CD14-positive monocyte (primary cell): Measurements from ENCODE around the gene PTMS. TPM values are rescaled to one million over a fixed set of nuclear protein-coding genes. Genes with fewer than 3 reads are reported as not detected.

Experiments
- DNase-seq, 3 donors: peaks; one replicate each; pipeline ENCODE4 v3.0.0-alpha.2; 2011 to 2022
- H2AFZ ChIP-seq: 2 replicates; pipeline ENCODE4 v1.6.0; 2012; ENCODE audit warnings: mild to moderate bottlenecking, low read depth, low read length, inconsistent platforms; ENCODE audit not compliant: insufficient read depth, poor library complexity, severe bottlenecking
- H3K27ac ChIP-seq, 2 donors: 1 replicate in 1 of 2; 2 replicates in 1 of 2; pipeline ENCODE4 v1.5.1; 2012 to 2013; ENCODE audit warnings: low read length in 2 of 2, control low read depth in 1 of 2, inconsistent platforms in 1 of 2, low read depth in 1 of 2, mild to moderate bottlenecking in 1 of 2
- H3K27me3 ChIP-seq, 2 donors: one replicate each; pipeline versions ENCODE4 v1.6.0 to v1.6.1; 2011 to 2013; ENCODE audit warnings: low read length in 2 of 2; ENCODE audit not compliant: control insufficient read depth in 2 of 2, insufficient read depth in 2 of 2
- H3K36me3 ChIP-seq, 2 donors: replicated peaks in 1 of 2; 1 replicate in 1 of 2; 2 replicates in 1 of 2; pipeline versions ENCODE4 v1.5.1 to v1.6.1; 2012 to 2013; ENCODE audit warnings: low read length in 2 of 2, control low read depth in 1 of 2, inconsistent platforms in 1 of 2, mild to moderate bottlenecking in 1 of 2; ENCODE audit not compliant: insufficient read depth in 2 of 2, control insufficient read depth in 1 of 2
- H3K4me1 ChIP-seq, 2 donors: 1 replicate in 1 of 2; 2 replicates in 1 of 2; pipeline versions ENCODE4 v1.5.1 to v1.6.1; 2012 to 2013; ENCODE audit warnings: low read length in 2 of 2, control low read depth in 1 of 2, inconsistent platforms in 1 of 2, mild to moderate bottlenecking in 1 of 2, moderate library complexity in 1 of 2; ENCODE audit not compliant: insufficient read depth in 2 of 2, control insufficient read depth in 1 of 2
- H3K4me2 ChIP-seq: replicated peaks from 2 replicates; pipeline ENCODE3; 2012; ENCODE audit warnings: low read length, moderate library complexity, mild to moderate bottlenecking; ENCODE audit not compliant: poor library complexity, severe bottlenecking; ENCODE audit errors: extremely low read depth
- H3K4me3 ChIP-seq, 3 experiments: fragments of 200-600 bp in 1 of 3; sonication (generic) in 1 of 3; replicated peaks in 1 of 3; 1 replicate in 2 of 3; 2 replicates in 1 of 3; pipeline ENCODE4 v1.5.1; 2011 to 2013; ENCODE audit warnings: low read length in 3 of 3, mild to moderate bottlenecking in 3 of 3, control low read depth in 2 of 3, low read depth in 2 of 3, inconsistent platforms in 1 of 3, moderate library complexity in 1 of 3
- H3K79me2 ChIP-seq: 2 replicates; pipeline ENCODE4 v1.6.0; 2012; ENCODE audit warnings: mild to moderate bottlenecking, control low read depth, inconsistent platforms, low read length, moderate library complexity; ENCODE audit not compliant: insufficient read depth
- H3K9ac ChIP-seq: 2 replicates; pipeline ENCODE4 v1.6.0; 2017; ENCODE audit warnings: low read length, mild to moderate bottlenecking; ENCODE audit not compliant: insufficient read depth, poor library complexity, severe bottlenecking
- H3K9me3 ChIP-seq, 2 donors: replicated peaks in 1 of 2; 1 replicate in 1 of 2; 2 replicates in 1 of 2; pipeline versions ENCODE4 v1.5.1 to v1.6.1; 2012 to 2013; ENCODE audit warnings: low read length in 2 of 2, control low read depth in 1 of 2; ENCODE audit not compliant: control insufficient read depth in 1 of 2, insufficient read depth in 1 of 2
- H4K20me1 ChIP-seq: 2 replicates; pipeline ENCODE4 v1.6.0; 2012; ENCODE audit warnings: mild to moderate bottlenecking, low read length, control low read depth, moderate library complexity; ENCODE audit not compliant: insufficient read depth
- H3K27ac Mint-ChIP-seq, 7 donors: one replicate each; pipeline ENCODE4 v1.8.0; 2020; ENCODE audit warnings: mild to moderate bottlenecking in 7 of 7, mixed read lengths in 7 of 7, moderate library complexity in 6 of 7, inconsistent platforms in 2 of 7
- H3K27me3 Mint-ChIP-seq, 3 donors: one replicate each; pipeline ENCODE4 v1.8.0; 2021 to 2022; ENCODE audit warnings: low read depth in 3 of 3, mild to moderate bottlenecking in 3 of 3, mixed read lengths in 3 of 3, moderate library complexity in 3 of 3, inconsistent platforms in 1 of 3
- H3K36me3 Mint-ChIP-seq, 2 donors: one replicate each; pipeline ENCODE4 v1.8.0; 2020; ENCODE audit warnings: mixed read lengths in 2 of 2, inconsistent platforms in 1 of 2, mild to moderate bottlenecking in 1 of 2
- H3K4me1 Mint-ChIP-seq: one replicate; pipeline ENCODE4 v1.8.0; 2020; ENCODE audit warnings: mild to moderate bottlenecking, mixed read lengths
- H3K4me3 Mint-ChIP-seq, 2 donors: one replicate each; pipeline ENCODE4 v1.8.0; 2020; ENCODE audit warnings: mild to moderate bottlenecking in 2 of 2, mixed read lengths in 2 of 2, moderate library complexity in 1 of 2
- H3K9me3 Mint-ChIP-seq, 7 donors: one replicate each; pipeline ENCODE4 v1.8.0; 2020 to 2022; ENCODE audit warnings: mixed read lengths in 7 of 7, mild to moderate bottlenecking in 6 of 7, moderate library complexity in 6 of 7, inconsistent platforms in 2 of 7
- WGBS: methylation state at CpG from one replicate; pipeline ENCODE4 v1.1.5; 2013; ENCODE audit warnings: missing lambda C conversion rate; ENCODE audit not compliant: insufficient coverage; 5-methylcytosine and 5-hydroxymethylcytosine counted together
- intact Hi-C, 2 donors: fragments of 100-400 bp; cut with micrococcal nuclease; formaldehyde crosslinking; loops; one replicate each; pipeline versions ENCODE4 v1.15.0 to v1.15.1; 2023
- polyA plus RNA-seq, 3 donors: library from polyadenylated mRNA; depleted of rRNA in 1 of 3; unstranded in 2 of 3; stranded (reverse) in 1 of 3; fragments of 300-500 nt in 2 of 3; fragments of >200 nt in 1 of 3; fragmentation: Illumina TruSeq in 2 of 3; gene quantifications; 1 replicate in 2 of 3; 2 replicates in 1 of 3; pipeline ENCODE4 v1.2.3, GENCODE V29; 2012 to 2021
- TF ChIP-seq, protein P1 (sequence below): fragments of 200-600 bp; IDR thresholded peaks from one replicate; pipeline ENCODE4 v1.8.0; 2022; ENCODE audit warnings: antibody characterized with exemption, mild to moderate bottlenecking

Gene PTMS
- polyA plus RNA-seq, 3 donors = 2.4 to 9.7 (median 2.6) TPM

DNA sequence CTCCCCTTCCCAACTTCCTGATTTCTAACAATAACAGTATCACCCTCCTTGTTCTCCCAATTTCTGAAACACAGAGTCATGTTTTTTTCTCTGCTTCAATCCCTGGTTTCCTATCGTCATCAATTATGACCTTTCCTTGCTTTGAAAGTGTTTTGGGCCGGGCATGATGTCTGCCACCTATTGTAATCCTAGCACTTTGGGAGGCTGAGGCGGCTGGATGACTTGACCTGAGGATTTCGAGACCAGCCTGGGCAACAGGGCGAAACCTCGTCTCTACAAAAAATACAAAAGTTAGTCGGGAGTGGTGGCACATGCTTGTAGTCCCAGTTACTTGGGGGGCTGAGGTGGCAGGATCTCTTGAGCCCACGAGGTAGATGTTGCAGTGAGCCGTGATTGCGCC, 42.9 kb downstream of the PTMS start:
- no peak overlapping the region for H3K9ac ChIP-seq
- no peak overlapping the region for H3K4me3 Mint-ChIP-seq
- no peak overlapping the region for H3K27ac ChIP-seq
- H3K36me3 Mint-ChIP-seq = peaks cover 40 to 56% of the 10 kb centered on the region in 2 donors
- peaks cover 66% of the 10 kb centered on the region for H4K20me1 ChIP-seq
- DNase-seq = no peak
- H3K36me3 ChIP-seq = peaks cover 28 to 45% of the 10 kb centered on the region in 2 donors
- no peaks in the 10 kb centered on the region for H3K79me2 ChIP-seq
- intact Hi-C loops = no loop called here
- no peaks in the 10 kb centered on the region for H3K27me3 Mint-ChIP-seq
- no peak overlapping the region for H3K4me2 ChIP-seq
- peaks cover 12 to 13% of the 10 kb centered on the region in 2 donors for H3K4me1 ChIP-seq
- H3K4me1 Mint-ChIP-seq = peaks cover 16% of the 10 kb centered on the region
- TF ChIP-seq, protein P1, sequence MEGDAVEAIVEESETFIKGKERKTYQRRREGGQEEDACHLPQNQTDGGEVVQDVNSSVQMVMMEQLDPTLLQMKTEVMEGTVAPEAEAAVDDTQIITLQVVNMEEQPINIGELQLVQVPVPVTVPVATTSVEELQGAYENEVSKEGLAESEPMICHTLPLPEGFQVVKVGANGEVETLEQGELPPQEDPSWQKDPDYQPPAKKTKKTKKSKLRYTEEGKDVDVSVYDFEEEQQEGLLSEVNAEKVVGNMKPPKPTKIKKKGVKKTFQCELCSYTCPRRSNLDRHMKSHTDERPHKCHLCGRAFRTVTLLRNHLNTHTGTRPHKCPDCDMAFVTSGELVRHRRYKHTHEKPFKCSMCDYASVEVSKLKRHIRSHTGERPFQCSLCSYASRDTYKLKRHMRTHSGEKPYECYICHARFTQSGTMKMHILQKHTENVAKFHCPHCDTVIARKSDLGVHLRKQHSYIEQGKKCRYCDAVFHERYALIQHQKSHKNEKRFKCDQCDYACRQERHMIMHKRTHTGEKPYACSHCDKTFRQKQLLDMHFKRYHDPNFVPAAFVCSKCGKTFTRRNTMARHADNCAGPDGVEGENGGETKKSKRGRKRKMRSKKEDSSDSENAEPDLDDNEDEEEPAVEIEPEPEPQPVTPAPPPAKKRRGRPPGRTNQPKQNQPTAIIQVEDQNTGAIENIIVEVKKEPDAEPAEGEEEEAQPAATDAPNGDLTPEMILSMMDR = no peak
- H3K4me3 ChIP-seq = no peak overlapping the region
- H3K27me3 ChIP-seq = no peaks in the 10 kb centered on the region
- no peaks in the 10 kb centered on the region for H3K9me3 ChIP-seq
- peaks cover 0 to 2% (median 0%) of the 10 kb centered on the region in 7 donors for H3K9me3 Mint-ChIP-seq
- H2AFZ ChIP-seq = no peak overlapping the region
- WGBS = 89% methylated on average over 4 of the region's 10 CpGs
- H3K27ac Mint-ChIP-seq = no peak overlapping the region

DNA sequence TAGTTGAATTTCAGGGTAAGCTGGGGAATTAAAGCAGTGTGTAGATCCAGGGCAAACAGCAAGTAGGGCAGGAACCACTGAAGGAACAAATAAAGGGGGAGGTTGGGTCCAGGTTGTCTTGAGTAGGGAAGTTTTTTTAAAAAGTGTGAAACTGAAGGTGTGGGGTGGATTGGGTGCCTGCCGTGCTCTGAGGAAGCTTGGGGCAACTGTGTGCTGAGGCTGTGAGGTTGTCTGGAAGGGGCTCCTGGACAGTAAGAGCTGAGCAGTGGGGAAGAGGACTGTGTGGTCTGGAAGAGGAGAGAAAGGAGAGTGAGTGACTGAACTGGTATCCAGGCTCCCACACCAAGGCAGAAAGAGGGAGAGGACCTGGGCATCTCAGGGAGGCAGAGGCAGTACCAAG, 44.6 kb downstream of the PTMS start:
- Histone ChIP-seq H3K4me1 (peaks cover 12 to 14% of the 10 kb centered on the region in 2 donors), H2AFZ (no peak overlapping the region), H3K9me3 (no peaks in the 10 kb centered on the region), H3K4me3 (no peak overlapping the region), H3K79me2 (no peaks in the 10 kb centered on the region), H3K27me3 (no peaks in the 10 kb centered on the region), H3K36me3 (peaks cover 34 to 47% of the 10 kb centered on the region in 2 donors), H4K20me1 (peaks cover 80% of the 10 kb centered on the region), H3K4me2 (no peak overlapping the region), H3K9ac (no peak overlapping the region), H3K27ac (no peak overlapping the region)
- no peak for DNase-seq
- Mint-ChIP-seq H3K27ac (peak overlapping the region in 5 of 7 donors; percentile 3 to 83 (median 27)), H3K9me3 (peaks cover 0 to 1% (median 0%) of the 10 kb centered on the region in 7 donors), H3K4me3 (no peak overlapping the region), H3K36me3 (peaks cover 47 to 58% of the 10 kb centered on the region in 2 donors), H3K4me1 (peaks cover 18% of the 10 kb centered on the region), H3K27me3 (no peaks in the 10 kb centered on the region)
- WGBS = 93% methylated on average over 1 of the region's 1 CpG
- intact Hi-C loops = no loop called here
- TF ChIP-seq, protein P1 = no peak
